Loucy (cell line): ENCODE results near the gene STXBP5.

Experiments
- H2AFZ ChIP-seq: fragments of 200-600 bp; sonication (generic); 2 replicates; pipeline ENCODE4 v1.6.0; 2016; ENCODE audit warnings: antibody characterized with exemption, mild to moderate bottlenecking, low read length, moderate library complexity
- H3F3A ChIP-seq: fragments of 200-600 bp; 2 replicates; pipeline ENCODE4 v1.6.0; 2016; ENCODE audit warnings: antibody characterized with exemption, low read depth, mild to moderate bottlenecking
- H3K27me3 ChIP-seq: fragments of 200-600 bp; sonication (generic); 2 replicates; pipeline ENCODE4 v1.6.1; 2014; ENCODE audit warnings: low read length, mild to moderate bottlenecking; ENCODE audit not compliant: insufficient read depth, poor library complexity, severe bottlenecking
- H3K36me3 ChIP-seq: fragments of 200-600 bp; sonication (generic); 2 replicates; pipeline ENCODE4 v1.6.1; 2016; ENCODE audit warnings: low read length; ENCODE audit not compliant: insufficient read depth
- H3K4me1 ChIP-seq: fragments of 200-600 bp; sonication (generic); 2 replicates; pipeline ENCODE4 v1.5.1; 2014; ENCODE audit warnings: low read length, mild to moderate bottlenecking; ENCODE audit not compliant: insufficient read depth, poor library complexity, severe bottlenecking
- H3K4me2 ChIP-seq: fragments of 200-600 bp; sonication (generic); 2 replicates; pipeline ENCODE4 v1.6.0; 2014; ENCODE audit warnings: antibody characterized with exemption, low read length, low read depth, mild to moderate bottlenecking; ENCODE audit not compliant: poor library complexity, severe bottlenecking
- H3K4me3 ChIP-seq: fragments of 200-600 bp; sonication (generic); 2 replicates; pipeline ENCODE4 v1.5.1; 2014; ENCODE audit warnings: low read length, mild to moderate bottlenecking, mixed read lengths; ENCODE audit not compliant: poor library complexity, severe bottlenecking
- H3K79me2 ChIP-seq: fragments of 200-600 bp; sonication (generic); 2 replicates; pipeline ENCODE4 v1.6.1; 2014; ENCODE audit warnings: low read length; ENCODE audit not compliant: insufficient read depth
- H3K9ac ChIP-seq: fragments of 200-600 bp; sonication (generic); 2 replicates; pipeline ENCODE4 v1.6.0; 2014; ENCODE audit warnings: mild to moderate bottlenecking, low read depth, low read length, moderate library complexity; ENCODE audit not compliant: poor library complexity, severe bottlenecking
- H3K9me2 ChIP-seq: fragments of 200-600 bp; sonication (generic); replicated peaks from 2 replicates; pipeline ENCODE4 v1.6.1; 2016; ENCODE audit warnings: low read depth, low read length, mixed read lengths
- H3K9me3 ChIP-seq: fragments of 200-600 bp; sonication (generic); 2 replicates; pipeline ENCODE4 v1.6.1; 2014; ENCODE audit warnings: mild to moderate bottlenecking, antibody characterized with exemption, low read length, low read depth; ENCODE audit not compliant: insufficient read depth
- H4K20me1 ChIP-seq: fragments of 200-600 bp; sonication (generic); 2 replicates; pipeline ENCODE4 v1.6.0; 2014; ENCODE audit warnings: antibody characterized with exemption, low read length, mild to moderate bottlenecking; ENCODE audit not compliant: insufficient read depth, poor library complexity, severe bottlenecking
- CTCF ChIP-seq: fragments of 200-600 bp; sonication (generic); conservative IDR thresholded peaks from 2 replicates; pipeline ENCODE4 v1.5.1; 2014; ENCODE audit warnings: mild to moderate bottlenecking, antibody characterized with exemption, low read length
- EZH2phosphoT487 ChIP-seq: fragments of 200-600 bp; IDR thresholded peaks from 2 replicates; pipeline ENCODE4 v1.6.1; 2018; ENCODE audit warnings: antibody characterized with exemption, mild to moderate bottlenecking, moderate library complexity, borderline replicate concordance

STXBP5 gene

DNA sequence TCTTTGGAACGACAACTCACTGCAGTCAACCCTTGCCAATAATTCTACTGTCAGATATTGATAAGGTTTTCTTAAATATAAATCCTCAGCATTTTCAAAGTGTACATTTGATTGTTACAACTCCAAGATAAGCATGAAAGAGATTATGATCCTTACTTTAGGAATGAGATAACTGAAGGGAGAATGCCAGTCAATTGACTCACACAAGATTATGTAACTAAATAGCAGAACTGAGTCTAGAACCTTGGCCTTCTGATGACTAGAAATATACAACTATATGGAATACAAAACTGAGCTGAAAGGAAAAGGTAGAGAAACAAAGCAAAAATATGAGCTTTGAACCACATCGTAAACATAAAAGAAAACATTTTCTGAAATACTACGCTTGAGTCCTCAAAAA lies 26.9 kb upstream of the STXBP5 start:
- no peak overlapping the region for H3K9ac ChIP-seq
- TF ChIP-seq CTCF (no peak), EZH2phosphoT487 (no peak)
- H3K79me2 ChIP-seq, result no peaks in the 10 kb centered on the region
- H3K36me3 ChIP-seq, result no peaks in the 10 kb centered on the region
- no peaks in the 10 kb centered on the region for H3K9me3 ChIP-seq
- H3K4me2 ChIP-seq, result no peak overlapping the region
- no peaks in the 10 kb centered on the region for H3F3A ChIP-seq
- no peaks in the 10 kb centered on the region for H3K9me2 ChIP-seq
- no peak overlapping the region for H2AFZ ChIP-seq
- H3K4me3 ChIP-seq, result no peak overlapping the region
- H3K27me3 ChIP-seq, result no peaks in the 10 kb centered on the region
- H4K20me1 ChIP-seq, result no peaks in the 10 kb centered on the region
- H3K4me1 ChIP-seq, result peaks cover 40% of the 10 kb centered on the region

- no peaks in the 10 kb centered on the region for H3K36me3 ChIP-seq
- no peaks in the 10 kb centered on the region for H4K20me1 ChIP-seq
- H3K4me1 ChIP-seq, result peaks cover 33% of the 10 kb centered on the region
- H3K4me2 ChIP-seq, result no peak overlapping the region
- no peak overlapping the region for H3K4me3 ChIP-seq
- no peak overlapping the region for H3K9ac ChIP-seq
- no peaks in the 10 kb centered on the region for H3K27me3 ChIP-seq
- no peaks in the 10 kb centered on the region for H3K9me3 ChIP-seq
- TF ChIP-seq CTCF (no peak), EZH2phosphoT487 (no peak)
- no peak overlapping the region for H2AFZ ChIP-seq
- H3K79me2 ChIP-seq, result no peaks in the 10 kb centered on the region
- no peaks in the 10 kb centered on the region for H3K9me2 ChIP-seq
- no peaks in the 10 kb centered on the region for H3F3A ChIP-seq
Measured at GRCh38 chr6:147178355-147178754, 25.9 kb upstream of the STXBP5 start.

- H3K4me2 ChIP-seq, result no peak overlapping the region
- H3K9me3 ChIP-seq, result no peaks in the 10 kb centered on the region
- no peaks in the 10 kb centered on the region for H3K9me2 ChIP-seq
- no peak overlapping the region for H2AFZ ChIP-seq
- no peak overlapping the region for H3K9ac ChIP-seq
- no peaks in the 10 kb centered on the region for H3K79me2 ChIP-seq
- no peaks in the 10 kb centered on the region for H3K36me3 ChIP-seq
- no peak for TF ChIP-seq CTCF
- no peak for TF ChIP-seq EZH2phosphoT487
- no peaks in the 10 kb centered on the region for H3F3A ChIP-seq
- H4K20me1 ChIP-seq, result no peaks in the 10 kb centered on the region
- H3K4me3 ChIP-seq, result no peak overlapping the region
- H3K4me1 ChIP-seq, result peaks cover 20% of the 10 kb centered on the region
- no peaks in the 10 kb centered on the region for H3K27me3 ChIP-seq
Measured at GRCh38 chr6:147179809-147180208, 24.4 kb upstream of the STXBP5 start.
